GM12873 (cell line): ENCODE measurements around the gene TNFRSF6B.

Experiments
- TF ChIP-seq, protein P1 (sequence below): IDR thresholded peaks from 2 replicates; pipeline ENCODE4 v1.5.1; 2012; ENCODE audit warnings: low read depth, mild to moderate bottlenecking, moderate library complexity, low read length, control low read depth; ENCODE audit not compliant: insufficient read depth; ENCODE audit errors: missing control alignments

The TNFRSF6B gene, protein sequence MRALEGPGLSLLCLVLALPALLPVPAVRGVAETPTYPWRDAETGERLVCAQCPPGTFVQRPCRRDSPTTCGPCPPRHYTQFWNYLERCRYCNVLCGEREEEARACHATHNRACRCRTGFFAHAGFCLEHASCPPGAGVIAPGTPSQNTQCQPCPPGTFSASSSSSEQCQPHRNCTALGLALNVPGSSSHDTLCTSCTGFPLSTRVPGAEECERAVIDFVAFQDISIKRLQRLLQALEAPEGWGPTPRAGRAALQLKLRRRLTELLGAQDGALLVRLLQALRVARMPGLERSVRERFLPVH

DNA sequence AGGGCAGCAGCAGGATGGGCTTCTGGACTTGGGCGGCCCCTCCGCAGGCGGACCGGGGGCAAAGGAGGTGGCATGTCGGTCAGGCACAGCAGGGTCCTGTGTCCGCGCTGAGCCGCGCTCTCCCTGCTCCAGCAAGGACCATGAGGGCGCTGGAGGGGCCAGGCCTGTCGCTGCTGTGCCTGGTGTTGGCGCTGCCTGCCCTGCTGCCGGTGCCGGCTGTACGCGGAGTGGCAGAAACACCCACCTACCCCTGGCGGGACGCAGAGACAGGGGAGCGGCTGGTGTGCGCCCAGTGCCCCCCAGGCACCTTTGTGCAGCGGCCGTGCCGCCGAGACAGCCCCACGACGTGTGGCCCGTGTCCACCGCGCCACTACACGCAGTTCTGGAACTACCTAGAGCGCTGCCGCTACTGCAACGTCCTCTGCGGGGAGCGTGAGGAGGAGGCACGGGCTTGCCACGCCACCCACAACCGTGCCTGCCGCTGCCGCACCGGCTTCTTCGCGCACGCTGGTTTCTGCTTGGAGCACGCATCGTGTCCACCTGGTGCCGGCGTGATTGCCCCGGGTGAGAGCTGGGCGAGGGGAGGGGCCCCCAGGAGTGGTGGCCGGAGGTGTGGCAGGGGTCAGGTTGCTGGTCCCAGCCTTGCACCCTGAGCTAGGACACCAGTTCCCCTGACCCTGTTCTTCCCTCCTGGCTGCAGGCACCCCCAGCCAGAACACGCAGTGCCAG, at the start of gene TNFRSF6B:
TNFRSF6B (plus strand) TSS at position 25 of the 729 bp plus-strand sequence; CDS start at position 141, 116 bp downstream.
- TF ChIP-seq, protein P1, sequence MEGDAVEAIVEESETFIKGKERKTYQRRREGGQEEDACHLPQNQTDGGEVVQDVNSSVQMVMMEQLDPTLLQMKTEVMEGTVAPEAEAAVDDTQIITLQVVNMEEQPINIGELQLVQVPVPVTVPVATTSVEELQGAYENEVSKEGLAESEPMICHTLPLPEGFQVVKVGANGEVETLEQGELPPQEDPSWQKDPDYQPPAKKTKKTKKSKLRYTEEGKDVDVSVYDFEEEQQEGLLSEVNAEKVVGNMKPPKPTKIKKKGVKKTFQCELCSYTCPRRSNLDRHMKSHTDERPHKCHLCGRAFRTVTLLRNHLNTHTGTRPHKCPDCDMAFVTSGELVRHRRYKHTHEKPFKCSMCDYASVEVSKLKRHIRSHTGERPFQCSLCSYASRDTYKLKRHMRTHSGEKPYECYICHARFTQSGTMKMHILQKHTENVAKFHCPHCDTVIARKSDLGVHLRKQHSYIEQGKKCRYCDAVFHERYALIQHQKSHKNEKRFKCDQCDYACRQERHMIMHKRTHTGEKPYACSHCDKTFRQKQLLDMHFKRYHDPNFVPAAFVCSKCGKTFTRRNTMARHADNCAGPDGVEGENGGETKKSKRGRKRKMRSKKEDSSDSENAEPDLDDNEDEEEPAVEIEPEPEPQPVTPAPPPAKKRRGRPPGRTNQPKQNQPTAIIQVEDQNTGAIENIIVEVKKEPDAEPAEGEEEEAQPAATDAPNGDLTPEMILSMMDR, result no peak

DNA sequence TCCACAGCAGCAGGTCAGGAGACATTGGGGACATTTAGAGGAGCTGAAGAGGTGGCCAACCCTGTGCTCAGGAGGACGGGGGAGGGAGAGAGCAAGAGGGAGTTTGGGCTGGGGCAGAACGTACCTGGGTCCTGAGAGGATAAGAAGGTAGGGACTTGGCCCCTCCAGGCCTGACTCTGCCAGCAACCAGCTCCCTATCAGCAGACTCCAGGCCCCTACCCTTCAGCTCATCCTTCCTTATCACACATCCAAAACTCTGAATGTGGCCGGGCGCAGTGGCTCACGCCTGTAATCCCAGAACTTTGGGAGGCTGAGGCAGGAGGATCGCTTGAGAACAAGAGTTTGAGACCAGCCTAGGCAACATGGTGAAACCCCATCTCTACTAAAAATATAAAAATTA, 48.3 kb upstream of the TNFRSF6B start:
- TF ChIP-seq, protein P1, result no peak

DNA sequence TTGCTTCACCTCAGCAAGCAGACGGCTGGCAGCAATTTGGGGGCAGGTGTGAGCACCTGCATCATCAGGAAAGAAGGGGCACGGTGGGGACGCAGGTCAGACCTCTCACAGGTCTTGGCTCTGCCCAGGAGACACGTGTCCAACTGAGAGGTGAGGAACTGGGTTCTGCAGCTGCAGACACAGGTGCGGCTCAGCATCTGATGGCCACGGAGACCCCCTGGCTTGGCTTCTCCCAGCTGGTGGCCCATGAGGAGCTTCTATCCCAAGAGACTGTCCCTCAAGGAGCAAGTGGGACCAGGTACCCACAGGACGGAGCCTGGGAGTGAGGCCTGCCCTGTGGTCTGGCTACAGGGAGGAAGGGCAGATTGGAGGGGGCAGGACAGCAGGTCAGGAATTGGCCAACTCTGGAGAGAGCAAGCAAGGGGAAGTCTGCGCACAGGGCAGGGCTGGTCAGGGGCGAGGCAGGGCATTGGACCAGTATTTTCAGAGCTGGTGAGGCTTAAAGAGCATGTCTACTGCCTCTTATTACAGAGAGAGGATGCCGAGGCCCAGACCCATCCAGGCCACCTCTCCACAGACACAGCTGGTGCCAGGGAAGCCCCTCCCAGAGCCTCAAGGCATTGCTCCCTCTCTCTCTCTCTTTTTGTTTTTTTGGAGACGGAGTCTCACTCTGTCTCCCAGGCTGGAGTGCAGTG, 47.4 kb upstream of the TNFRSF6B start:
- TF ChIP-seq, protein P1, result no peak

DNA sequence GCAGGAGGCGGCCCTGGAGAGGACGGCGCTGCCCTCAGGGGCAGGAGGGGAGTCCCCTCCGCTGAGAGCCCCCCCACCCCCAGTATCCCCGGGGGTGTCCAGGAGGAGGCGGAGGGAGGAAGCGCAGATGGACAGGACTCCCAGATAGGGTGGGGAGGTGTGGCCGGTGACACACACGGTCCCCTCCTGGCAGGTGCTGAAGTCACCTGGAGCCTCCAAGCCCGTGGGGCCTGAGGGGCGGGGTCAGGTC, 44.6 kb upstream of the TNFRSF6B start:
- TF ChIP-seq, protein P1, result no peak

DNA sequence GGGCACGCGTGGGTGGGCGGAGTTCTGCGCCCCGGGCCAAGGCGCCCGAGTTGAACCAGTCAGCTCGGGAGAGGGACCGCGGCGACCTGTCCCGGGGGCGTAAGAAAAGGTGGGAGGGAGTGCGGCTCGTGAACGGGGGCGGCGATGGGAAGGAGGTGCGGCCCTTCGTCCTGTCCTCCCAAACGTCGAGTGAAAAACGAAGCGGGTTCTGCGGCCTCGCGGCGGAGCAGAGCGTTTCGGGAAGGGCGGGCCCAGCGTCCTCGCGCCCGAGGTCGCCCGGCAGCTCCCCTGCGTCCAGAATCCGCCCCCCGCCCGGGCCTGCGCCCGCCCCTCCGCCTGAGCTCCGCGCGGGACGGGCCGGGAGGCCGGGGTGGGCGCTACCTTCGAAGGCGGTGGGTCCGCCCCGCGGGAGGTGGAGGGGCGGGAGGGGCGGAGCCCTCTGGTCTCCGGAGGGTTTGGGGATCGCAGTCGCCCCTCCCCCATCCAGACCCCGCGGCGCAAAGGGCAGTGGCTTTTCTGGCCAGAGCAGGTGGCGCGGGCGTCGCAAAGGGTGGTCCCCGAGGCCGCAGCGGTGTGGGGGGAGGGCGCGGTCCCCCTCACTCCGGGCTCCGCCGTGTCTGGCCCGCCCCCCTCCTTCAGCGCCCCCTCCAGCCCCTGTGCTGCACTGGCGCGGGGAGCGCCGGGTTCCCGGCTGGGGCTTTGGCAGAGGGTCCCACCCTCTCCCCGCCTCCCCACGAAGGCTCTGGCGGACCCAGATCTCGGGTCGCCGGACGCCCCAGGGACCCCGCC, 44.1 kb upstream of the TNFRSF6B start:
- TF ChIP-seq, protein P1, result no peak

DNA sequence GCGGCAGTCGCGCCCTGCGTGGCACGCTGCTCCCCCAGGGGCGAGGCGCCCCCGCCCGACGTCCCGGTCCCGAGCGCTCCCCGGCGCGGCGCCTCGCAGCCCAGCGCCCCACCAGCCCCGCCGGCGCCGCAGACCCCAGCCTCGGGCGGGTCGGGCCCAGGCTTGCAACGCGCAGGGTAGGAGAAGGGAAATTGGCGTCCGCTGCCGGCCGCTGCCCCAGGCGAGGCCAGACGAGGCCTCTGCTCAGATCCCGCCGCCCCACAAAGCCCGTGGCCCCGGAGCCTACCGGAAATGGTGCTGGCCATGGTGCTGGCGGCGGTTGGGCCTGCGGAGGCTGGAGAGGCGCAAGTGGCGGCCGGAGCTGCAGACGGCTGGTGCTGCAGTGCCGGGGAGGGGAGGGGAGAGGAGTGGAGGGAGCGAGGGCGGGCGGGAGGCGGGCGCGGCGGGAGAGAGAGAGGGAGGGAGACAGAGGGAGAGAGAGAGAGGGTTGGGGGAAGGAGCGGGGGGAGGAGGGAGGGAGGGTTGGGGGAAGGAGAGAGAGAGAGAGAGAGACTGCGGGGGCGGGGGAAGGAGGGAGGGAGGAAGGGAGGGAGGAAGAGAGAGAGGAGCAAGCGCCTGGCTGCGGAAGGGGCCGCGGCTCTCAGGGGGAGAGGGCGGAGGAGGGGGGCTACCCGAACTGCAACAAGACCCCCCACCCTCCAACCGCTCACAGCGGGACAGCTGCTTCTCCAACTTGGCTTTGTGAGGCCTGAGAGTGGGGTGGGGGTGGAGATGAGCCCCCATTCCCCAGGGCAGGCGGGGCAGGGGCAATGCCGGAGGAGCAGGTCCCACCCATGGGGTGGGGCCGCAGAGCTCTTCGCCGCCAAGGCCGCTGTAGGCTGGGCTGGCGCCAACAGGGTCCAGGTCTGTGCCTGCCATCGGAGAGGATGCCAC, 43.1 kb upstream of the TNFRSF6B start, which contains the start of gene STMN3:
STMN3 (minus strand) TSS at position 384 of the 933 bp plus-strand sequence; CDS start at position 305, 79 bp downstream.
- TF ChIP-seq, protein P1, result no peak
